HG03439 (cell line): ENCODE data around the gene BPIFA2.
"Not testable (repeated sequence)": the region's sequence is repeated elsewhere in the genome, so short reads cannot be mapped to it uniquely, and the experiment has no call there.

ENCODE experiments used
- ATAC-seq: cut with Tn5 transposase; IDR thresholded peaks from one replicate; pipeline ENCODE4 v1.9.1; 2021; ENCODE audit warnings: mild to moderate bottlenecking, moderate library complexity; ENCODE audit not compliant: unreplicated experiment

BPIFA2 gene

GRCh38 chr20:33159713-33160112, 8.2 kb upstream of the BPIFA2 start:
- no peak for ATAC-seq

GRCh38 chr20:33160681-33161080, 7.3 kb upstream of the BPIFA2 start:
- ATAC-seq = no peak

GRCh38 chr20:33162313-33162712, 5.6 kb upstream of the BPIFA2 start:
- ATAC-seq = no peak

DNA sequence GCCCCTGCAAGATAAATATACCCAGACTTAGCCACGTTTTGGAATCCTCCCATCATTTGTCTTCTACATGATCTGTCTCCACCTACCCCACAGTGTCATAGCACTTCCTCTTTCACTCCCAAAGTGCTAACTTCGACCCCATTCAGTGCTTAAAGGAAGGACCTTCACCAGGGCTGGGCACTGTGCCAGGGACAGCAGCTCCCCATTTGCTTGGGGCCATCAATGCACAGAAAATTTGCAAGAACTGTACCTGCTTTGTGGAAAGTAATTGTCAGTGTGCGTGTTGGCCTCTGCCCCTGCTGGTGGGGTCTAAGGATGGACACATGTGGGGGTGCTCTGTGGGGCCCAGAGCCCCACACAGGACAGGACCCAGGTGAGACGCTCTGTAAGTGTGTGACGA, 5.2 kb upstream of the BPIFA2 start:
- ATAC-seq = no peak

- ATAC-seq = no peak
These were observed 3.9 kb upstream of the BPIFA2 start for GRCh38 chr20:33163856-33164762.

- no peak for ATAC-seq
These were observed 3.2 kb upstream of the BPIFA2 start for GRCh38 chr20:33164763-33165095.

- ATAC-seq = no peak
These were observed 2.4 kb upstream of the BPIFA2 start for GRCh38 chr20:33165416-33166055.

DNA sequence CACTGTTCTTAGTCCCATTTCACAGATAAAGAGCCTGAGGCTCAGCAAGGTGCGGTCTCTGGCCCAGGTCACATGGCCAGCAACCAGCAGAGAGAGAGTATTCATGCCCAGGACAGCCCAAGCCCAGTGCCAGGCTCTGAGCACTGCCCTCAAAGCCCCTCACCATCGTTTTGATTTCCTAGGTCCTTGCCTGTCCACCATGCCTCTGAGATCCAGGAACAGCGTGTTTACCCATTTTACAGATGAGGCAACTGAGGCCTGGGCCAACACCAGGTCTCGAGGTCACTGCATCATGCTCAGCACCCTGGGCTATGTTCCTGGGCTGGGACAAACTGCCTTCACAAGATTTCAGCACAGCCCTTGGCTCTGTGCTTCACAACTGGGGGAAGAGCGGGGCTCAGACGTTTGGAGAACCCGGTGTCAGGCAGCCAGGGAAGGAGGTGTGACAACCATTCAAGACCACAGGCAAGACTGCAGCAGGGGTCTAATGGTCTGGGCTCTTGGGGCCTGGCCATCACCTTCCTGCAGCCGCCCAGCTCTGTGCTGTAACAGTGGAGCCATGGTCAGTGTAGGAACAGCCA, 1.3 kb upstream of the BPIFA2 start:
- no peak for ATAC-seq

DNA sequence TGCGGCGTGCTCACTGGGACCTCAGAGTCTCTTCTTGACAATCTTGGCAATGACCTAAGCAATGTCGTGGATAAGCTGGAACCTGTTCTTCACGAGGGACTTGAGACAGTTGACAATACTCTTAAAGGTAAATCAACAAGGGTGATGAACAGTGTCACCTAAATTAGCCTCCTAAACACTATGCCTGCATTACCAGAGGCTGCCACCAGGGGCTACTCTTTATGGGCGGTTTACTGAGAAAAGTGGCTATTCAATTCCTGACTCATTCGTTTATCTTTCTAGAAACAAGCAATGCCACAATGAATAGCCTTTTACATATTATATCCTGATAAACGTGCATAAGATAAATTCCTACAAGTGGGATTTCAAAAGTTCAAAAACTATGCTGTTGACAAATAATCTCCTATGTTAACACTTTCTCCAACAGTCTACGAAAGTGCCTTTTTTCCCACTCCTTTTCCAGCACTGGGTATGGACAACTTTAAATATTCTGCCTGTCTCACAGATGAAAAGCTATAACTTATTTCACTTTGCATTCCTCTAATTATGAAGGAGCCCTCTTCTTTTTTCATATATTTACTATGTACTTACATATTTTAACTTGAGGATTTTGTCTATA, 1.3 kb downstream of the BPIFA2 start:
- ATAC-seq = no peak

DNA sequence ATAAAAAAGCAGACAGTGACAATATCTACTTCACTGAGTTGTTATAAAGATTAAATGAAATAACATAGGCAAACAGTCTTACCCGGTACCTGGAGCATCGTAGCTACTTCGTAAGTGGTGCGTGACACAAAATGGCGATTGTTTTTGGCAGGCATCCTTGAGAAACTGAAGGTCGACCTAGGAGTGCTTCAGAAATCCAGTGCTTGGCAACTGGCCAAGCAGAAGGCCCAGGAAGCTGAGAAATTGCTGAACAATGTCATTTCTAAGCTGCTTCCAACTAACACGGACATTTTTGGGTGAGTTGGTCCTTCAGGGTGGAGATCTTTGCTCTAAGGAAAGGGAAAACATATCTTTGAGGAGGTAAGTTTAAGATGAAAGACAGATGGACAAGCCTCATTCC, 4.8 kb downstream of the BPIFA2 start:
- ATAC-seq = no peak

DNA sequence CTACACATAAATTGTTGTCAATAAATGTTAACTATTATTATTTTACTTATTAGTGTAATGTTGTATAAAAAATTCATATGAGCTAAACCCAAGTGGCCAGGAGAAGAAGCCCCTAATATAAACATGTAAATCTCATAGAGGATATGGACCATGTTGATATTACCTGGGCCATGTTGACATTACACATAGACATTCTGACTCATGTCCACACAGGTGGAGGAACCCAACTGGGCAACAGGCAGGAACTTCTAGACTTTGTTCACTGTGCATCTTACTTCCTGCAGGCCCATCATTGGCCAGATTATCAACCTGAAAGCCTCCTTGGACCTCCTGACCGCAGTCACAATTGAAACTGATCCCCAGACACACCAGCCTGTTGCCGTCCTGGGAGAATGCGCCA, 7.2 kb downstream of the BPIFA2 start:
- no peak for ATAC-seq

DNA sequence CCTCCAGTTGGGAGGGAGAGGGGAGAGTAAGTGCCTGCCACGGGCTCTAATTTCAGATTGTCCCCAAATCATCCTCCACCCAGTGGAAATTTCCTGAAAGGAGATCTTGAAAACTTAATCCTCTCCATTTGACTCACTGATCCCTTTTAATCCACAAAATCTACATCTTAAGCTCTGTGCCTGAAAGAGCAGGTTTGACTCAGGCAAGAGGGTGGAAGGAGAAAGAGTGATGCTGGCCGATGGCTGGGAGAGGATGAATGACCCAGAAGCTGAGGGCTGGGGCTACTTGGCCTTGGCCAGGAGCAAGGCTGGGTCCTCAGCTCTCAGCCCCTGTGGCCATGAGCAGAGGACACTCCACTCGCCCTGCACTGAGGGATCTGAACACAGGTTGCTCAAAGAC, 8.1 kb downstream of the BPIFA2 start:
- no peak for ATAC-seq

DNA sequence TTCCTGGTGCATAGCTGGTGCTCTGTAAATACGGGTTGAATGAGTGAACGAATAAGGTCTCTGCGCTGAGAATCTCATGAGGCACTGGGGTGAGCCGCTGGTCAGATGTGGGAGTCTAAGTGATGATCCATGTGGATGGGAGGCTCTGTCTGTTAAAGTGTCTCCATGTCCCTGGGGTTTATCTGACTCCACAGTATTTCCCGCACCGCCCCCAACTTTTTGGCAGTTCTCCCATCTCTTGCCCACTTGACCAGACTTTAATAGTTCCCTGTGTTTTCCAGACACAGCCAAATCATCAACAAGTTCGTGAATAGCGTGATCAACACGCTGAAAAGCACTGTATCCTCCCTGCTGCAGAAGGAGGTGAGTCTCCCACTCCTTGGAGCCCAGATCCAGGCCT, 9.9 kb downstream of the BPIFA2 start:
- no peak for ATAC-seq

- no peak for ATAC-seq
These were observed 10.8 kb downstream of the BPIFA2 start for GRCh38 chr20:33178726-33179125.

- no peak for ATAC-seq
These were observed 12.2 kb downstream of the BPIFA2 start for GRCh38 chr20:33180169-33180568.

DNA sequence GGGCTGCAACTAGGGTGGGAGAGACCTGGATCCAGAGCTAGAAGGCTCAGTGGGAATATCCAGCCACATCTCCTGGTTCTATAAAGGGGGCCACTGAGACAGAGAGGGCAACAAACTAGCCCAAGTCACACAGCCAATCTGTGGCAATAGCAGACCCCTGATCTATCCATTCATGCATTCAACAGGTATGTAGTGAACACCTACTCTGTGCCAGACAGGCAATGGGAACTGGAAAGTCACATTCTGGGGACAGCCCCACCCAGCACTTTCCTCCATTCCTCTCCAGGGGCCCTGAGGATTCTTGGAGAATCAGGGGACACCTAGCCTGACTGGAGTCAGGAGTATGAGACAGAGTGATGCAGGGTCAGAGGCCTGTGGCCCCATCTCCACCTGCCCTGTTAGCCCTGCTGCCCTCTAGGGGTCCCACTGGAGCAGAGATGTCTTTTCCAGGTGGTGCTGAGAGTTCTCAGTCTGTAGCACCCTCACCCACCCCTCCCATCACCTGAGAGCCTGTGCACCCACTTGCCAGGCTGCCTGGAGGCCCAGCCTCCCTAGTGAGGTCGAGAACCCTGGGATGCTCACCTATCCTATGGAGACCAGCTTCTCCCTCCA, 13.6 kb downstream of the BPIFA2 start:
- ATAC-seq = no peak

GRCh38 chr20:33183312-33183711, 15.4 kb downstream of the BPIFA2 start:
- ATAC-seq = no peak

DNA sequence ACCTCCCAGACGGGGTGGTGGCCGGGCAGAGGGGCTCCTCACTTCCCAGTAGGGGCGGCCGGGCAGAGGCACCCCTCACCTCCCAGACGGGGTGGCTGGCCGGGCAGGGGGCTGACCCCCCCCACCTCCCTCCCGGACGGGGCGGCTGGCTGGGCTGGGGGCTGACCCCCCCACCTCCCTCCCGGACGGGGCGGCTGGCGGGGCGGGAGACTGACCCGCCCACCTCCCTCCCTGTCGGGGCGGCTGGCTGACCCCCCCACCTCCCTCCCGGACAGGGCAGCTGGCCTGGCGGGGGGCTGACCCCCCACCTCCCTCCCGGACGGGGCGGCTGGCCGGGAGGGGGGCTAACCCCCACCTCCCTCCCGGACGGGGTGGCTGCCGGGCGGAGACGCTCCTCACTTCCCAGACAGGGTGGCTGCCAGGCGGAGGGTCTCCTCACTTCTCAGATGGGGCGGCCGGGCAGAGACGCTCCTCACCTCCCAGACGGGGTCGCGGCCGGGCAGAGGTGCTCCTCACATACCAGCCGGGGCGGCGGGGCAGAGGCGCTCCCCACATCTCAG, 17.2 kb downstream of the BPIFA2 start:
- not testable (repeated sequence) for ATAC-seq

DNA sequence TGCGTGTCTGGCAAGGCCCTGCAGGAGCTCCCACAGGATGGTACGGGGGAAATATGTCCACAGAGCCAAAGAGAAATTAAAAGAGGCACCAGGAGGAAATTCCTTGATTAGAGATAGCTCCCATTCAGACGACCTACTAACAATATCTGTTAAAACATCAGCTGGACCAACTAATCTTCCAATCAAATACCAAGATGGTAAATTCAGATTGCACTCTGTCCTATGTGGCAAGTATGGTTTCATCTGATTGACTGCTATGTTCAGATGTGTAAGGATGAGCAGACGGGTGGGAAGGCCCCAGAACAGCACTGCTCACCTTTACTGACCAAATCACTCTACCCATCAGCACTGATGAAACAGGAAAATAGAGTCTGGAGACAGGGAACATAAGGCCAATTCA, 19.5 kb downstream of the BPIFA2 start:
- no peak for ATAC-seq

- no peak for ATAC-seq
These were observed 20.5 kb downstream of the BPIFA2 start for GRCh38 chr20:33188421-33188820.

GRCh38 chr20:33191484-33191883, 23.5 kb downstream of the BPIFA2 start:
- ATAC-seq = no peak
